ENCODE results near the gene HIBADH. TPM values are rescaled to one million over a fixed set of nuclear protein-coding genes. Genes with fewer than 3 reads are reported as not detected.

Gene HIBADH
- total RNA-seq, 1 experiment from 2014 or later = 23.2 TPM

DNA sequence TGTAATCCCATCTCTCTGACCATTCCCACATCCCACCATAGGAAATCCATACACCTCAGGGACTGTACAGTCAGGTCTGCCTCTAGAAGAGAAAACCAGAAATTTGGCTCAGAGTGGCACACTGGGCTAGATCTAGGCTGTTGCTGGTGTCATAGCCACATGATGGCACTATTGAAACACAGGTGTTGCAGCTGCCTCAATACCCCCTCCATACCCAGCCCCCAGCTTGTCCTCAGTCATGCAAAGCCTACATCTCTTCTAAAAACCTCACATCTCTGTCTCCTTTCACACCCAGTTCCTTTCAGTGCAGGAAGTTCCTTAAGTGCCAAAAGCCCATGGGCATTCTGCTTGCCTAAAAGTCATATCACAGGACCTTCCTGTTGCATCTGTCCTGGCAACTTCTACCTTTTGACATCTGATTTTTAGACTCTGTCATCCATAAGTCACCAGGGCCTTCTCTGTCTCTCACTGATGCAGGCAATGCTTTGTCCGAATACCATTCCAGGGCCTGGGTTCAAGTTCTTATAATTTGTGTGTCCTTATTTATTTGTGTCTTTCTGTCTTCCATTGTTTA is 27.0 kb upstream of the HIBADH start:
- H3K79me1 ChIP-seq (ENCODE audit: insufficient read depth, low read depth, low read length, poor library complexity, severe bottlenecking) = no peaks in the 10 kb centered on the region
- no peak overlapping the region for H3K27ac ChIP-seq (ENCODE audit: insufficient read length, low read depth, low read length)
- no peaks in the 10 kb centered on the region for H3K9me3 ChIP-seq (ENCODE audit: control insufficient read depth, low read depth, low read length)
- H3K4ac ChIP-seq (ENCODE audit: low read depth, low read length) = no peak overlapping the region
- Mint-ChIP-seq H3K4me3 (no peak overlapping the region), H3K9me3 (peaks cover 0 to 7% of the 10 kb centered on the region in 2 experiments; a peak in 2 of 5 replicates), H3K4me1 (peaks cover 7 to 8% of the 10 kb centered on the region in 2 experiments), H3K27me3 (ENCODE audit: low read depth) (no peaks in the 10 kb centered on the region), H3K36me3 (ENCODE audit: insufficient read depth in 1 of 3, low read depth in 3 of 3) (peaks cover 0 to 5% (median 0%) of the 10 kb centered on the region in 3 experiments; a peak in 1 of 7 replicates), H3K27ac (peak overlapping the region in 1 of 3 experiments; percentile 3; a peak in 2 of 7 replicates)
- H2BK15ac ChIP-seq (ENCODE audit: low read depth, low read length) = no peak overlapping the region
- no peak overlapping the region for H3K23ac ChIP-seq (ENCODE audit: insufficient read length, low read depth, low read length)
- no peaks in the 10 kb centered on the region for H3K79me2 ChIP-seq (ENCODE audit: insufficient read depth, low read length)
- no peak overlapping the region for H3K56ac ChIP-seq (ENCODE audit: insufficient read length, low read depth, low read length)
- no peaks in the 10 kb centered on the region for H3K27me3 ChIP-seq (ENCODE audit: insufficient read depth, low read length)
- H3T11ph ChIP-seq (ENCODE audit: low read length) = no peak overlapping the region
- H4K20me1 ChIP-seq (ENCODE audit: control insufficient read depth, insufficient read depth, insufficient read length) = no peaks in the 10 kb centered on the region
- H3K23me2 ChIP-seq (ENCODE audit: insufficient read length, low read depth, low read length, poor library complexity, severe bottlenecking) = no peaks in the 10 kb centered on the region
- no peak overlapping the region for H4K5ac ChIP-seq (ENCODE audit: insufficient read length, low read depth, low read length)
- no peak overlapping the region for H4K8ac ChIP-seq (replicated peaks; ENCODE audit: insufficient read length, low read depth, low read length)
- H2AK5ac ChIP-seq (ENCODE audit: insufficient read length, low read length) = no peak overlapping the region
- H4K91ac ChIP-seq (ENCODE audit: insufficient read length, low read depth, low read length) = no peak overlapping the region
- H3K14ac ChIP-seq (ENCODE audit: insufficient read depth, low read length) = no peak overlapping the region
- H2BK5ac ChIP-seq (ENCODE audit: insufficient read length, low read length) = no peak overlapping the region
- peak; percentile 69 for DNase-seq
- H2BK12ac ChIP-seq (ENCODE audit: insufficient read length, low read depth, low read length) = no peak overlapping the region
- no peak overlapping the region for H2BK20ac ChIP-seq (ENCODE audit: low read depth, low read length, poor library complexity, severe bottlenecking)
- no peak overlapping the region for H3K4me2 ChIP-seq (ENCODE audit: insufficient read depth, insufficient read length, low read length)
- H2AFZ ChIP-seq (ENCODE audit: low read length) = no peak overlapping the region
- TF ChIP-seq, protein P1, sequence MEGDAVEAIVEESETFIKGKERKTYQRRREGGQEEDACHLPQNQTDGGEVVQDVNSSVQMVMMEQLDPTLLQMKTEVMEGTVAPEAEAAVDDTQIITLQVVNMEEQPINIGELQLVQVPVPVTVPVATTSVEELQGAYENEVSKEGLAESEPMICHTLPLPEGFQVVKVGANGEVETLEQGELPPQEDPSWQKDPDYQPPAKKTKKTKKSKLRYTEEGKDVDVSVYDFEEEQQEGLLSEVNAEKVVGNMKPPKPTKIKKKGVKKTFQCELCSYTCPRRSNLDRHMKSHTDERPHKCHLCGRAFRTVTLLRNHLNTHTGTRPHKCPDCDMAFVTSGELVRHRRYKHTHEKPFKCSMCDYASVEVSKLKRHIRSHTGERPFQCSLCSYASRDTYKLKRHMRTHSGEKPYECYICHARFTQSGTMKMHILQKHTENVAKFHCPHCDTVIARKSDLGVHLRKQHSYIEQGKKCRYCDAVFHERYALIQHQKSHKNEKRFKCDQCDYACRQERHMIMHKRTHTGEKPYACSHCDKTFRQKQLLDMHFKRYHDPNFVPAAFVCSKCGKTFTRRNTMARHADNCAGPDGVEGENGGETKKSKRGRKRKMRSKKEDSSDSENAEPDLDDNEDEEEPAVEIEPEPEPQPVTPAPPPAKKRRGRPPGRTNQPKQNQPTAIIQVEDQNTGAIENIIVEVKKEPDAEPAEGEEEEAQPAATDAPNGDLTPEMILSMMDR (conservative IDR thresholded peaks at IDR 0.05) = peak; percentile 78
- no CpG with 5 or more reads among the region's 1 CpG for WGBS (ENCODE audit: extremely low coverage, insufficient read length, low lambda C conversion rate)
- H3K18ac ChIP-seq (ENCODE audit: insufficient read length, low read depth, low read length) = no peak overlapping the region
- H3K4me1 ChIP-seq (ENCODE audit: insufficient read depth, low read length) = peaks cover 3% of the 10 kb centered on the region; the same call in 1 of the 2 replicates
- no peak overlapping the region for H2BK120ac ChIP-seq (ENCODE audit: low read depth, low read length, poor library complexity, severe bottlenecking)
- no peak overlapping the region for H3K9ac ChIP-seq (ENCODE audit: extremely low read depth, insufficient read length, low read length)

All from H9 (cell line).